ENCODE results near the gene TEDC1. TPM values are rescaled to one million over a fixed set of nuclear protein-coding genes. Genes with fewer than 3 reads are reported as not detected.
A peak's percentile ranks its signal among the peaks of the same experiment; 100 is the strongest.

Gene TEDC1
- total RNA-seq, 1 experiment from 2014 or later: 30.3 TPM

GRCh38 chr14:105527826-105528585 is 37.0 kb downstream of the TEDC1 start:
- Mint-ChIP-seq H3K4me3 (ENCODE audit: unreplicated experiment) (peak overlapping the region; percentile 62), H3K27ac (ENCODE audit: unreplicated experiment) (no peak overlapping the region), H3K4me1 (ENCODE audit: low read depth, unreplicated experiment) (no peaks in the 10 kb centered on the region), H3K36me3 (ENCODE audit: insufficient read depth, unreplicated experiment) (peaks cover 5% of the 10 kb centered on the region), H3K9me3 (ENCODE audit: unreplicated experiment) (no peaks in the 10 kb centered on the region), H3K27me3 (ENCODE audit: insufficient read depth, unreplicated experiment) (peaks cover 7% of the 10 kb centered on the region)
- ChIA-PET CTCF (interaction anchor here (0.6 to 1.5 kb wide), 6 partner anchors 9 to 1288 kb away, joined by 4 to 11 read pairs (median 5); no protein-coding TSS in a partner anchor), POLR2A (no interaction called here)
- DNase-seq: peak in 1 of 2 experiments; percentile 83
- peak; percentile 74 to 76 for TF ChIP-seq CTCF (IDR thresholded peaks at IDR 0.05; ENCODE audit: insufficient read depth in 1 of 2, low read depth in 1 of 2, low read length in 1 of 2, severe bottlenecking in 1 of 2, unreplicated experiment in 1 of 2)
- no TSS peak for BruUV-seq (replicated peaks)
- peaks cover 12% of the 10 kb centered on the region for H3K4me1 ChIP-seq
- no peaks in the 10 kb centered on the region for H3K27me3 ChIP-seq (replicated peaks; ENCODE audit: control insufficient read depth, insufficient read depth, low read length)
- H3K9me3 ChIP-seq: no peaks in the 10 kb centered on the region
- no peaks in the 10 kb centered on the region for H3K36me3 ChIP-seq (ENCODE audit: control insufficient read depth, insufficient read depth, low read length)
- peak overlapping the region; percentile 31 for H3K4me3 ChIP-seq (ENCODE audit: low read depth, low read length)
- intact Hi-C loops (cut with micrococcal nuclease; ENCODE audit: unreplicated experiment): loop anchor here (2.0 to 5.0 kb wide), 2 partner anchors 36 to 157 kb away; partner anchors contain the start of gene TEDC1

- TF ChIP-seq CTCF (IDR thresholded peaks at IDR 0.05; ENCODE audit: insufficient read depth in 1 of 2, low read depth in 1 of 2, low read length in 1 of 2, severe bottlenecking in 1 of 2, unreplicated experiment in 1 of 2): no peak
- peaks cover 7% of the 10 kb centered on the region for H3K27me3 Mint-ChIP-seq (ENCODE audit: insufficient read depth, unreplicated experiment)
- CTCF ChIA-PET: interaction anchor here (0.6 to 1.5 kb wide), 6 partner anchors 9 to 1287 kb away, joined by 4 to 11 read pairs (median 5); no protein-coding TSS in a partner anchor
- POLR2A ChIA-PET: no interaction called here
- no TSS peak for BruUV-seq (replicated peaks)
- no peaks in the 10 kb centered on the region for H3K4me1 Mint-ChIP-seq (ENCODE audit: low read depth, unreplicated experiment)
- no peak for DNase-seq
- Histone ChIP-seq H3K36me3 (ENCODE audit: control insufficient read depth, insufficient read depth, low read length) (no peaks in the 10 kb centered on the region), H3K9me3 (no peaks in the 10 kb centered on the region), H3K4me1 (peaks cover 12% of the 10 kb centered on the region), H3K4me3 (ENCODE audit: low read depth, low read length) (no peak overlapping the region), H3K27me3 (replicated peaks; ENCODE audit: control insufficient read depth, insufficient read depth, low read length) (no peaks in the 10 kb centered on the region)
- H3K36me3 Mint-ChIP-seq (ENCODE audit: insufficient read depth, unreplicated experiment): peaks cover 5% of the 10 kb centered on the region
- intact Hi-C loops (cut with micrococcal nuclease; ENCODE audit: unreplicated experiment): loop anchor here (2.0 to 5.0 kb wide), 2 partner anchors 36 to 158 kb away; partner anchors contain the start of gene TEDC1
- no peaks in the 10 kb centered on the region for H3K9me3 Mint-ChIP-seq (ENCODE audit: unreplicated experiment)
- no peak overlapping the region for H3K27ac Mint-ChIP-seq (ENCODE audit: unreplicated experiment)
- peak overlapping the region; percentile 38 for H3K4me3 Mint-ChIP-seq (ENCODE audit: unreplicated experiment)
These were observed 37.7 kb downstream of the TEDC1 start for GRCh38 chr14:105528586-105529318.

GRCh38 chr14:105529319-105529568 is 38.2 kb downstream of the TEDC1 start:
- Histone ChIP-seq H3K36me3 (ENCODE audit: control insufficient read depth, insufficient read depth, low read length) (no peaks in the 10 kb centered on the region), H3K9me3 (no peaks in the 10 kb centered on the region), H3K4me3 (ENCODE audit: low read depth, low read length) (no peak overlapping the region), H3K4me1 (peaks cover 12% of the 10 kb centered on the region), H3K27me3 (replicated peaks; ENCODE audit: control insufficient read depth, insufficient read depth, low read length) (no peaks in the 10 kb centered on the region)
- TF ChIP-seq CTCF (IDR thresholded peaks at IDR 0.05; ENCODE audit: insufficient read depth in 1 of 2, low read depth in 1 of 2, low read length in 1 of 2, severe bottlenecking in 1 of 2, unreplicated experiment in 1 of 2): no peak
- POLR2A ChIA-PET: no interaction called here
- no peak for DNase-seq
- H3K27ac Mint-ChIP-seq (ENCODE audit: unreplicated experiment): no peak overlapping the region
- BruUV-seq (replicated peaks): no TSS peak
- CTCF ChIA-PET: no interaction called here
- intact Hi-C loops (cut with micrococcal nuclease; ENCODE audit: unreplicated experiment): loop anchor here (2.0 to 5.0 kb wide), 2 partner anchors 37 to 158 kb away; partner anchors contain the start of gene TEDC1
- no peaks in the 10 kb centered on the region for H3K9me3 Mint-ChIP-seq (ENCODE audit: unreplicated experiment)
- peak overlapping the region; percentile 38 for H3K4me3 Mint-ChIP-seq (ENCODE audit: unreplicated experiment)
- H3K27me3 Mint-ChIP-seq (ENCODE audit: insufficient read depth, unreplicated experiment): peaks cover 9% of the 10 kb centered on the region
- no peaks in the 10 kb centered on the region for H3K4me1 Mint-ChIP-seq (ENCODE audit: low read depth, unreplicated experiment)
- H3K36me3 Mint-ChIP-seq (ENCODE audit: insufficient read depth, unreplicated experiment): peaks cover 5% of the 10 kb centered on the region

Data from Caco-2 (cell line).